GM15510 (cell line): ENCODE data around the gene CNOT4.

Experiments
- POLR2A ChIP-seq: IDR thresholded peaks from 3 replicates; pipeline ENCODE4 v1.6.1; 2011; ENCODE audit warnings: borderline replicate concordance; ENCODE audit not compliant: insufficient read length; ENCODE audit errors: extremely low read depth

Gene CNOT4

DNA sequence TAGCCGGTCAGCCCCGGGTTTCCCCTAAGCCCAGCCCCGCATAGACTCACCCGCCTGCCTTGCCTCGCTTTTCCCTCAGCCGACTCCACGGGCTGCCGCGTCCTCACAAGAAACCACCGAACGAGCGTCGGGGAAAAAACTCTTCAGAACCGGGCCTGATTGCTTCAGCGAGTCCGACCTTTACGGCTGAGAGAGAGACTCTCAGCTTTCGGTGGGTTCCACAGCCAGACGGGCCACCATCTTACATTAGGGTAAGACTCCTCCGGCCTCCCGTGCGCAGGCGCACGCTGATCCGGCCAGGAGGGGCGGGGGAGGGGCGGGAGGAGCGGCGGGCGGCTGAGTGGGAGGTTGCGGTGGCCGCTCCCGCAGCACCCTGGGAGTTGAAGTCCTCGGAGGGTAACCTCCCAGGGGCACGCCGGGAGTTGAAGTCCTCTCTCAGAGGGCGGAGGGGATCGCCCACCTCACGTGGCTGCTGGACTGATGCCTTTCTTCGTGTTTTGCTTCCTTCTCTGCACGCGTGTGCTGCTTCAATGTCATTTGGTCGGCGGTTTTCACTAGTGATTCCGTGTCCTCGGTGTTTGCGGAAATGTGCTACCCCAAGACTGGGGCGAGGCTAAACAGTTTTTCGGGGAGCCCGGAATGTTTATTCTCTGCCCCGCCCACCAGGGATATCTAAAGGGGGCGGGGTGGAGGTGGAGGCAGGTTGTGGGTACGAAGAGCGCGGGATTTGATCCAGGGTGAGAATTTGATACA lies at the start of gene CNOT4:
Gene CNOT4, minus strand, starts transcription at position 264 of the 753 bp plus-strand sequence. CDS start 71,771 bp downstream, outside the sequence.
- peak; percentile 82 for TF ChIP-seq POLR2A

- no peak for TF ChIP-seq POLR2A
Measured at GRCh38 chr7:135558881-135559280, 49.0 kb upstream of the CNOT4 start.

DNA sequence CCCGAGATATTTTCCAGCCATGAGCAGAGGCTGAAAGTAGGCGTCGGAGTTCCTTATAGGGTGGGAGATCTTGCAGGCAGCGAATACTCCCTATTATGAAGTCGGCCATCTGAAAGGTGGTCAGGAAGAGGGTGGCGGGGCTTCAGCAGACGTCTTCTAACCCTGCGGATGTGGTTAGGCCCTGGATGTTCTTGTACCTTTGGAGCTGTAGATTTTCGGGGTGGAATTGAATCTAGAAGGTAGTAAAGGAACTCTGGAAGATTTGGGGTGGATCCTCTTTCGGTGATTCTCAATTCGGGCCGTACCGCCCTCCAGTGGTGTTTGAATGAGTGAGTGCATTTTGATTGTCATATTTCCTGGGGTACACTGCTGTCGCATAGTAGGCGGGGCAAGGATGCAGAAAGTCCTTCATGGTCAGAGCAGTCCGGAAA lies 48.5 kb upstream of the CNOT4 start:
- TF ChIP-seq POLR2A = no peak

GRCh38 chr7:135557455-135558336 lies 47.8 kb upstream of the CNOT4 start, which contains the start of gene NUP205:
Gene NUP205 (plus strand): TSS chr7:135557917. CDS start chr7:135557945, 28 bp downstream.
- TF ChIP-seq POLR2A = peak; percentile 77

GRCh38 chr7:135553346-135553745 lies 43.4 kb upstream of the CNOT4 start:
- TF ChIP-seq POLR2A = no peak

DNA sequence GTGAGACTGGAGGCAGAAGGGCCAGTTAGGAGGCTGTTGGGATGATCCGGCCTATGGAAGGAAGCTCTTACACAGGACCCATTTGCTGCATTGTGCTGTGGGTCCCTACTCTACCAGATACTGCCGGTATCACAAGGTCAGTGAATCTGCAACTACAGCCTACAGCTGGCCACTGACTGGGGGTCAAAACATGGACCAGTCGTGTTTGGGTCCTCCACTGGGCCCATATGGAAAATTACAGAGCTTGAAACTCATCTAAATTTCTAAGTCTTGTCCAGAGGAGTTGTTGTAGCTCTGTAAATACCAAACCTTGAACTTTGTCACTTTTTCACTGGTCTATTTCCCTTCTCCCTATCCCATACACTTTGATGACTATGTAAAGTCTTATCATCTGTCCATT lies 42.2 kb upstream of the CNOT4 start:
- TF ChIP-seq POLR2A = no peak

DNA sequence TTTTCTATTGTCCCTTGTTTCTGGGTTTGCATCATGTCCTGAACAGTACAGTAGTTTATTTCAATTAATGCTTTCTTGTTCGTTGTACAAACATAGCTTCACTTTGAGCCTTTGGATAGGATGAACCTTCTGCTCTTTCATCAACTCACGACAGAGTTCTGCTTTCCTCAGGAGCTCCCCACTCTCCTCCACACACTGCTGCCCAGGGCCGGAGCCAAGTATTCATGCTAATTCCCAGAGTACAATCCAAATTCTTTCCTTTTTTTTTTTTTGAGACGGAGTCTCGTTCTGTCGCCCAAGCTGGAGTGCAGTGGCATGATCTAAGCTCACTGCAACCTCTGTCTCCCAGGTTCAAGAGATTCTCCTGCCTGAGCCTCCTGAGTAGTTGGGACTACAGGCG lies 40.3 kb upstream of the CNOT4 start:
- TF ChIP-seq POLR2A = no peak

- no peak for TF ChIP-seq POLR2A
Measured at GRCh38 chr7:135541029-135541428, 31.1 kb upstream of the CNOT4 start.

GRCh38 chr7:135539629-135540028 lies 29.7 kb upstream of the CNOT4 start:
- TF ChIP-seq POLR2A = no peak

DNA sequence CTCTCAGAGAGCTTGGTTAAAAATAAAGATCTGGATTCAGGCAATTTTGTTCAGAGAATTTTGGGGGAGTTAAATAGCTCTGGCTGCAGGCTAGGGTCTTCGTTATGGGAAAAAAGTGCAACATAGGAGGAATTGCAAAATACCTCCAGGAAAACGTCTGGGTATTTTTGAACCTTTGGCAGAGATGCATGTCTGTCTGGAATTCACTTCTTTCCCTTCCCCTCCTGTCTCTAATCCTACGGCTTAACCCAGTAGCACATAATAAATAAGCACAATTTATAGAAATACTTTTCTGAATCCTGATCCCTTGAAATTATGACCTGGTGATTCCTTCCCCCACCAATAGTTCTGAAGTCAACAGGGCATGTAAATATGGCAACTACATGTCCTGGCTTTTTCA lies 28.5 kb upstream of the CNOT4 start:
- TF ChIP-seq POLR2A = no peak

DNA sequence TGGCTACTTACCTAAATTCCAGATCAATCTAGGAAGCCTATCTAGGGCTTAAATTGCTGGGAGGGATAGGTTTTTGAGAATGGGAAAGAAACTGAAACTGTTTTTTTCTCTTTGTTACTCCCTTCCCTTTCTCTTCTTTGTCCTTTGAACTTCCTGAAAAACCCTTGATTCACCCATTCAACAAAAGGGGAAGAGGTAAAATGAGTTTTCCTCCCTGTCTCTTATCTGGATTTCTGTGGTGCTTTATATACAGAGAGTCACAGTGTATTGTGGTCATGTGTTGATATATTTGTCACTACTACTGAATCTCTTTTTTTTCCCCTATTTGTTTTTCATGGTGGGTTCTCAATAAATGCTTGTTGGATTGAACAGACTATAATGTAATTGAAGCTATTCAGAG lies 28.0 kb upstream of the CNOT4 start:
- TF ChIP-seq POLR2A = no peak

GRCh38 chr7:135537453-135537852 lies 27.6 kb upstream of the CNOT4 start:
- no peak for TF ChIP-seq POLR2A

- no peak for TF ChIP-seq POLR2A
Measured at GRCh38 chr7:135536150-135536549, 26.2 kb upstream of the CNOT4 start.

DNA sequence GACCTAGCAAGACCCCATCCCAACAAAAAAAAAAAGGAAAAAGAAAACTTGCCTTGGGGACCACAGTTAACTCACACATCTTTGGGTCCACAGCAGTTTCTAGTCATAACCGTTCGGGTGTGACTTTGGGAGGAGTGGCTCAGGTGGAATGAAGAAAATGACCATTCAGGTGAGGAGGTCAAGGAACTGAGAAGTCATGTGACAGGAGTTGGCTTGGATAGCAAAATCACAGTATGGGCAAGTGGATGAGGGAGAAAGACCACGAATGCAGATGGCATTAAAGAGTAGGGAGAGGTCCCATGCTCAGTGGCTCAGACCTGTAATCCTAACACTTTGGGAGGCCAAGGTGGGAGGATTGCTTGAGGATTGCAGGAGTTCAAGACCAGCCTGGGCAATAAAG lies 17.1 kb upstream of the CNOT4 start:
- no peak for TF ChIP-seq POLR2A

DNA sequence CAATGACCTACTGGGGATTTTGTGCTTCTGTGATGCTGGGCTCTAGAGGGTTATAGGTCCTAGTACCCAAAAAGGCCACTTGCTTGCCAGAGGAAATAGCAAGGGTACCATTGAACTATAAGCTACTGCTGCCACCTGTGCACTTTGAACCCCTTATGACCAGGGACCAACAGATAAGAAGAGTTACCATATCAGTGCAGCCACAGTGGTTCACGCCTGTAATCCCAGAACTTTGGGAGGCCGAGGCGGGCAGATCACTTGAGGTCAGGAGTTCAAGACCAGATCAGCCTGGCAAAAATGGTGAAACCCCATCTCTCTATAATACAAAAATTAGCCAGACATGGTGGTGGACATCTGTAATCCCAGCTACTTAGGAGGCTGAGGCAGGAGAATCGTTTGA lies 15.5 kb upstream of the CNOT4 start:
- no peak for TF ChIP-seq POLR2A
